Measurements from ENCODE around the gene TRPC4.
"Not testable (repeated sequence)": the region's sequence is repeated elsewhere in the genome, so short reads cannot be mapped to it uniquely, and the experiment has no call there.

The TRPC4 gene

DNA sequence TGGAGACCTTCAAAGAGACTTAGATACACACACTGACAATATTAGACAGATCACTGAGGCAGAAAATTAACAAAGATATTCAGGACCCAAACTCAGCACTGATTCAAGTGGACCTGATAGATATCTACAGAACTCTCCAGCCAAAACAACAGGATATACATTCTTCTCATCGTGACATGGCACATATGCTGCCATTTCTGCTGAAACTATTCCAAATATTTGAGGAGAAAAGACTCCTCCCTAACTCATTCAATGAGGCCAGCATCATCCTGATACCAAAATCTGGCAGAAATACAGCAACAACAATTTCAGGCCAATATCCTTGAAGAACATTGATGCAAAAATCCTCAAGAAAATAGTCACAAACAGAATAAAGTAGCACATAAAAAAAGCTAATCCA lies 53.3 kb downstream of the TRPC4 start:
- DNase-seq (ENCODE audit: low read depth in 2 of 2), result no peak

DNA sequence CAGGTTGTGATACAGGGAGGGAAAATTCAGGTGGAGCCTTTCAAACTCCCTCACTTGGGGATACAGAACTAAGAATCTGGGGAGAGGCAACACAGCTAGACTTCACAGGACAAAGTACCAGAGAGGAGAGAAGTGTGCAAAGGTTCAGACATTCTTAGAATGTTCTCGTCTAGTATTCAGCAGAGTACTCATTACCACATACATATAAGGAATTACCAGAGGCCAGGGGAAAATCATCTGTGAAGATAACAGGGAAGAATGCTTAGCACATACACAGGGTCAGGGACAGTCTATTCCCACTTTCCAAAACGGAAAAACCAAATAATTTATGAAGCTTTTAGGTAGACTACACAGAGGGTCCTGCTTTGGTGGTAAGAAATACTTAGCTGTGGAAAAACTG lies 58.1 kb downstream of the TRPC4 start:
- no peak for DNase-seq (ENCODE audit: low read depth in 2 of 2)

DNA sequence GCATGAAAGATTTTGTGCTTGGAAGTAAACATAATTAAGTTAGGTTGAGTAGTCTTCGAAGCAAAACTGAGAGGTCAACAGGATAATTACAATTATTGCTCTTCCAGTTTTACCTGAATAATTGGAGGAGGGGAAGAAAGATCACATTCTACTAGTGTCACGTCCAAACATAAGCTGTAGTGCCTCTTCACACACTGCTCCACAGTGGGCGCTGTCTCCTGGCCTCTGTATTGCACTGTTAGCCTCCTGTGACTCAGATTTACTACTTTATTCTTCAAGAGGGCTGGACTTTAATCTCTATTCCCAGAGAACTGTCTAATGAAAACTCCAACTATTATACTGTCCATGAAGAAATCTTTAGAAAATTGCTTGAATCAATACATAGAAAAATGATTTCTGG lies 62.9 kb downstream of the TRPC4 start:
- no peak for DNase-seq (ENCODE audit: low read depth in 2 of 2)

DNA sequence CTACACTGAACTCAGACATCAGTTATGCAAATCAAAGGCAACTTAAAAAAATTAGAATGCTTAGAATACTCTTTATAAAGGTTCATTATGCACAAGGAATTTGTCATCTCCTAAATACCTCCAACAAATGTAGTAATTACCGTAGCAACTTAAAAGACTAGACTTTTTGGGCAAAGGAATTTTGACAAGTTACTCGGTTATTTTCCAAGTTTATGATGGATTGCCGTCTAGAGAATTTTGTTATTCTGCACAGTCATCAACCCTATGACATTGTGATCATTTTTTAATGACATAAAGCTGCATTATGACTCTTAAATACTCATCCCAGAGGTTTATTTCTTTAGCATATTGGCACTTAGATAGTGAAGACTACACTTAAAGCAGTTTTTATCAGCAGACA lies 71.9 kb downstream of the TRPC4 start:
- no peak for DNase-seq (ENCODE audit: low read depth in 2 of 2)

DNA sequence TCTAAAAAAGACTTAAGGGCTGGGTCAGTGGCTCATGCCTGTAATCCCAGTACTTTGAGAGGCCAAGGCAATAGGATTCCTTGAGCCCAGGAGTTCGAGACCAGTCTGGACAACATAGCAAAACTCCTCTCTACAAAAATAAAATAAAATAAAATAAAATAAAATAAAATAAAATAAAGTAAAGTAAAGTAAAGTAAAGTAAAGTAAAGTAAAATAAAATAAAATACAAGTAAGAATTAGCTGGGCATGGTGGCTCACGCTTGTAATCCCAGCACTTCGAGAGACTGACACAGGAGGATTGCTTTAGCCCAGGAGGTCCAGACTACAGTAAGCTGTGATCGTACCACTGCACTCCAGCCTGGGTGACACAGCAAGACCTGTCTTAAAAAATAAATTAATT lies 72.8 kb downstream of the TRPC4 start:
- DNase-seq (ENCODE audit: low read depth in 2 of 2), result not testable (repeated sequence)

DNA sequence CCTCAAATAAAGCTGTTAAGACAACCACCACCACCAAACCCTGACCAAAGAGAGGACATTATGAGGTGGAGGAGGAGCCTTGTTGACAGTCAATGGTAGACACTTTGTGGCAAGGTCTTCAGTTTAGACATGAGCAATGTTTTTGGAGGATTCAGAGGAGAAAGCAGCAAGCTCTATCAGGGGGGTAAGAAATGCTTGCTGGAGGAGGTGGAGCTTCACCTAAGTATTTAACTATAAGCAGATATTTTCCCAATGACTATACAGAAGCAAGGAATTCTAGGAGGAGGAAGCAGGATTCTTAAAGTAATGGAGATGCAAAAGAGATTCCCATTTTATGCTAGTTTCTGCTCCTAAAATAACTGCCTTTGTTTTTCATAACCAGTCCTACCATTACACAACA lies 74.2 kb downstream of the TRPC4 start:
- no peak for DNase-seq (ENCODE audit: low read depth in 2 of 2)

DNA sequence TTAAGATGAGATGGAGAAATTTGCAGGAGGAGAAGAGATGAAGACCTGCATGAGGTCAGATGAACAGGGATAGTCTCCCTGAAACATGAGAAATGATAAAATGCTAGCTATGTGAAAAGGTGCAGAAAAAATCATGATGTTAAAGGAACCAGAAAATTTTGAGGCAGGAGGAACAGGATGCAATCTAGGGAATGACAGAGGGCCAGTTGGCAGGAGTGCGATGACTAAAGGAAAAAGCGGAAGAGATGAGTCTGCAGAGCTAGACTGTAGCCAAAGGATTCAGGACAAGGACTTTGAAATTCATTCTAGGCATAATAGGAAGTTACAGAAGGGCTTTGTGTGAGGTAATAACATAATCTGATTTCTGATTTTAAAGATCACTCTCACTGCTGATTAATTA lies 77.9 kb downstream of the TRPC4 start:
- DNase-seq (ENCODE audit: low read depth in 2 of 2), result no peak

DNA sequence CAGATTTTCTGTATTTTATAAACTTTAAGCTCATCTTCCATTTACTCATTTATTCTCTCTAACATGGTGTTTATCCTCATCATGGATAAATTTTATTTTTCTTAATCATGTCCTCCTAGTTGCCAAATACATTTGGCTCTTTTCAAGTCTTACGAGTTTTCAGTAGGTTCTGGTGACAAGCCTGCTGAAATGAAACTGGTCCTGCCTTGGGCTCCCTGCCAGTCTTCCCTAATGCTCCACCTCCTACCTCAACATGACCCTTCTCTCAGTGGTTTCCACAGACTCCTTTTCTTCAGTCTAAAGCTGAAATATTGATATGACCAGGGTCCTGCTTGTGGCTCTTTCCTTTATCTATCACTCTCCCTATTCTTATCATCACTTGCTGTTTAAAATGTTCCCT lies 81.2 kb downstream of the TRPC4 start:
- no peak for DNase-seq (ENCODE audit: low read depth in 2 of 2)

DNA sequence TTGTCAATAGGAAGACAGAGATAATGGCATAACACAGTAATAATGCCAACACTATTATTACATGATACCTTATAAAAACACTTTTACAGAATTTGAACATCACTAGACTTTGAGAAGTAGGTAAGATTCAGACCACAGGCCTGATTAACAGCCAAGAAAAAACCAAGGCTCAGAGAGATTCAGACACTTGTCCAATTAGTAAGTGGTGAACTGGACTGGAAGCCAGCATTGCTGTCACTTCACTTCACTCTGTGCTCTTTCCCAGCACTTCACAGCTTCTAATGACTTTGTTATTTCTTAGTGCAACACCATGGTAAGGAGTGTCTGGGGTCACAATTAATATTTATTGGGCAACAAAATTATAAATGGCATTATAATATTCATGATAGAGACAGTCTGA lies 91.9 kb downstream of the TRPC4 start:
- no peak for DNase-seq (ENCODE audit: low read depth in 2 of 2)

DNA sequence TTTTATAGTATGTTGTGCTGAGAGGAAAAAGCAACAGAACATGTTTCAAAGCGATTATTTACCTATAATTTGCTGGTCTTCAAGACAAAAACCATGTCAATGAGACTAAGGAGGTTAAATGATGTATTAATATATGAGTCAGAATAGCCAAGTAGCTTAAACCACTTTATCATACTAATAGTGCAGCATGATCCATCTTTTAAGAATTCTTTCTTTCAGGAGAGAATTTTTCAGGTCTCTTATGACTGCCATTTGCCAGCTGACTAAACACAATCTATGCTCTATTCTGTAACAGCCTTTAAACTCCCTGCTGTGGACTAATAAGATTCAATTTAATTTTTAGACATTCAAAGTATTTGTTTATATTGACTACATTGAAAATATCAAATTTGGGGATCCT lies 93.7 kb downstream of the TRPC4 start:
- no peak for DNase-seq (ENCODE audit: low read depth in 2 of 2)

DNA sequence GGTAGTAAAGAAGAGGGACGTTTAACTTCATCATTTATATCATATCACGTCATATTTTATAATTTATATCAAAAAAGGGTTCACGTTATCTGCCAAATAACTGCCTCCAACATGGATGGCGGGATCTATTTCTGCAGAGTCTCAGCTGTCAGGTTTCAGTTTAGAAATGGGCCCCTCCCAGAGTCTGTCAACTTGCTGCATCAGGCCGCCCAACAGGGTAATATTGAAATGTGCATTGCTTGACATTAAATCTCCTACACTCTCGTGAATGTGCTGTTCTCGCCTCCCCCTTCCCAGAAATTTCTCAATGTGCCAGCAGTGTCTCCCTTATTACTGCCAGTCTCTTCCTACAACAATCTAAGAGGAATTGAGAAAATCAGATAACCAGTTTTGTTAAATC lies 96.9 kb downstream of the TRPC4 start:
- DNase-seq (ENCODE audit: low read depth in 2 of 2), result no peak

DNA sequence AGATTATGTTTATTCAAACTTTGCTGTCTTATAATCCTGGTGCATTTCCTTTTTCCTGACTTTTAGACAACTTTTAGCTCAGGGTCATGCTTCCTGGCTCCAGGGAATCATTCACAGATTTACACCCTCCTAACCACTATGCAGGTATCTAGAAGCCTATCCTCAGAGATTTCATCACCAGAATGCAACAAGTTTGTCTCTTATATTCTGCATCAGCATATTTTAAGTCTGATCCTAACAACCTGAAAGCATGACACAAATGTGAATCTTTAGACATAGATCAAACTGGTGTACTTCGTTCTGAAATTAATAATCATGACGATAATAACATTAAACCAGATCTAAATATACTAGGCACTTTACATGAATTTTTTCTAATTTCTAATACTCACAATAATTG lies 100.0 kb downstream of the TRPC4 start:
- DNase-seq (ENCODE audit: low read depth in 2 of 2), result no peak

DNA sequence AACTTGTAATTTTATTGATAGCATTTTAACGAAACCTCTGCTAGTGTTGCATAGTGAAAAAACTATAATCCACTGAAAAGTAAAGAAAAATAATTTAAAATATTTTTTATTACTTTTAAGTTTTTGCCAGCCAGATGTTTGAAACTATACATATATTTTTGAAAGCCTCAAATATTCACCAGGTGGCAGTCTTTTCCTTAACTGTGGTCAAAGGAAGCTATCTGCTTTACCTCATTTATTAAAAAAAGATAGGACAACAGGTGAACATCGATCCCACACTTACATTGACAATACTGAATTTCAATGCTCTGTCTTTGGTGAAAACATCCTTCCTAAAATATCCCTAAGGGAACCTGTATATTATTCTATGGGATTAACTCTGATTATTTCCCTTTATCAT lies 100.5 kb downstream of the TRPC4 start:
- no peak for DNase-seq (ENCODE audit: low read depth in 2 of 2)

DNA sequence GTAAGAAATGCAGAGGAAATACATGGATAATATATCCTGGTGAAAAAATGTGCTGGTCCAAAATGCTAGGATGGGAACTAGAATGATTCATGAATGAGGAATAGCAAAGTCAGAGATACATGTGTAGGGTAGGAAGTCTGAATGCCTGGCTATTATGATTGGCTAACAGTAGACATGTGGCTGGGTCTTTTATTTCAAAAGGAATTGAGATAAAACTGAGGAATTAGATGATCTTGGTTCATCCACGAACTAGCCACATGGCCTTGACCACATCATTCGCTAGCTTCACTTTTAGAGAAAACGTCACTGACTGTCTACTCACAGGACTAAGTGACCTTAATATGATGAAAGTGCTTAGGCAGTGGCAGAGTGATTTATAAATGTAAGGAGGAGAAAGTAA lies 103.1 kb downstream of the TRPC4 start:
- no peak for DNase-seq (ENCODE audit: low read depth in 2 of 2)

DNA sequence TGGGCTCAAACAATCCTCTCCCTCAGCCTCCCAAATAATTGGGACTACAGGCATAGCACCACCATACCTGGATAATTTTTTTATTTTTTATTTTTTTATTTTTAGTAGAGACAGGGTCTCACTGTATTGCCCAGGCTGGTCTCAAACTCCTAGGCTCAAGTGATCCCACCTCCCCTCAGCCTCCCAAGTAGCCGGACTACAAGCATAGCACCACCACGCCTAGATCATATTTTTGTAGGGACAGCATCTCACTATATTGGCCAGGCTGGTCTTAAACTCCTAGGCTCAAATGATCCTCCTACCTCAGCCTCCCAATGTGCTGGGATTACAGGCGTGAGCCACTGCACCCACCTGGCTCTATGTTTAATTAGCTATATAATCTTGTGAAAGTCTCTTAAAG lies 114.2 kb downstream of the TRPC4 start:
- no peak for DNase-seq (ENCODE audit: low read depth in 2 of 2)

DNA sequence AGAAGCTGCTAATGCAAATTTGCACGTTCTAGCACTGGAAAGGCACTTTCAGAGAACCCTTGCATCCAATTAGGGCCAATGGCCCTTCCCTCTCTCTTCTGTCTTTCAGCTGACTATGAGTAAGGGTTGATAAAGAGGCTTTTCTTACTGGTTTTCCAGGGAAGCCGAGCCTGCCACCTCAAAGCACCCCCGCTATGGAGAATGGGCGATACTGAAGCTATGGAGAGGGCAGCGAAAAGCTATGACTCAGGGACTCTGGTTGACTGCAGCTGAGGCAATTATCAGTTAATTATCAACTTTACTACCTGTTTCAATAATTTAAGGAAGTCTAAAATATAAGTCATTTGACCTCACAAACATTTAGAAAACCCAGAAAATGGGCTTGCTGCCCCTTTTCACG lies 115.8 kb downstream of the TRPC4 start:
- DNase-seq (ENCODE audit: low read depth in 2 of 2), result no peak

DNA sequence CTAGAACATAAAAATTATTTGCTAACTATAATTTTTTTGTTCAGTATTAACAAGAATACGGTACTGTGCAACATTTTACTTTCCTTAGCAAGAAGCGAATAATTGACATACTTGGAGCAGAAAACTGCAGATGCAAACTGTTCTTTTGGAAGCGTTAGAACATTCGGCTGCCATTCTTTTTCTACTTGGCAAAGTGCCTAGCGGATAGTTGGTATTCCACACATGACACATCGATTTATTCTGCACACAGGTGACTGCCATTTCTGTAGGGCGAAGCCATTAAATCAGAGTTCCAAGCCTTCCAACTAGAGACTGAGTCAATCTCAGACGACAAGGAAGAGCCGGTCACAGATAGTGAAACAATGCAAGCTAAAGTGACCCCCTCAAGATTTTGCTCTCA lies 117.4 kb downstream of the TRPC4 start:
- no peak for DNase-seq (ENCODE audit: low read depth in 2 of 2)

DNA sequence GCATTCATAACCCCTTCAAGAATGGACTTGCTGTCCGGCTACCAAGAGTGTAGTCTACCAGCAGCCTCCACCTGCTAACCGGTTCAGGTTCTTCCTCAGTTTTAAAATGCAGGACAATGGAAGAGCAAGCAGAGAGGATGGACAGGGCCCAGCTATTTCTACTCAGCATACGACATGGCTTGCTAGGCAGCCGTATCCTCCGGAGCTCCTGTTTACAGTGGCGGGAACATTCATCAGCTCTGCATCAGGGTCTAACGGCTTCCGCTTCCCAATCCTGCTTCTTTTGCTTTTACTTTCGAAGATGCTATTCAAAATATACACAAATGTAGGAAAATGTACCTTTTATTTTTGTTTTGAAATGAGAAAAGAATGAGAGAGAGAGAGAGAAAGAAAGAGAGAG lies 118.5 kb downstream of the TRPC4 start:
- no peak for DNase-seq (ENCODE audit: low read depth in 2 of 2)

DNA sequence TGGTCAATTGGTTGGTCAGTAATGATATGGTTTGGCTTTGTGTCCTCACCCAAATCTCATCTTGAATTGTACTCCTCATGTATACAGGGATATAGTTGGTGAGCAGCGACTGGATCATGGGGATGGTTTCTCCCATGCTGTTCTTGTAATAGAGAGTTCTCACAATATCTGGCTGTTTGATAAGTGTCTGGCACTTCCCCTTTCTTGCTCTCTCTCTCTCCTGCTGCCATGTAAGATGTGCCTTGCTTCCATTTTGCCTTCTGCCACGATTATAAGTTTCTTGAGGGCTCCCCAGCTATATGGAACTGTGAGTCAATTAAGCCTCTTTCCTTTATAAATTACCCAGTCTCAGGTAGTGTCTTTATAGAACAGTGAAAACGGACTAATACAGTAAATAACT lies 120.7 kb downstream of the TRPC4 start:
- no peak for DNase-seq (ENCODE audit: low read depth in 2 of 2)

DNA sequence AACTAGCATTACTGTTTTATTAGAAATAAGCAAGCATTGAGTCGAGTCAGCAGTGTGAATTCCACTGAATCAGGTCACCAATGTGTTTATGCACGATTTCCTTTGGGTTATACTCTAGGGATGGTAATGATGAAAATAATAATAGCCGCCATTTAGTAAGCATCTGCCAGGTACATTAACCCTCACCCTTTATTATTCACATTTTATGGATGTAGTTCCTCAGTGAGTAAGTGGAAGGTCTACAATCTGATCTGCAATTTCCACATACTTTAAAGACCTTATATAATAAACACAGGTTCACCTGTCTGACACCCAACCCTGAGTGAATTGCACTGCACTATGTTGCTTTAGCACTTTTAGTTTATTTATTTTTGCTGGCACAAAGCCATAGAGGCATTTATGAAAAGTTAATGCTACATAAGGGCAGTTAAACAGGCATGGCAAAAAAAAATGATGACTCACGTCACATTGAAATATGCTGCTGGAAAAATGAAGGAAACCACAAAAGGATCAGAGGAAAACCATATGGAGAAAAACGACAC lies 122.4 kb downstream of the TRPC4 start:
- DNase-seq (ENCODE audit: low read depth in 2 of 2), result no peak

DNA sequence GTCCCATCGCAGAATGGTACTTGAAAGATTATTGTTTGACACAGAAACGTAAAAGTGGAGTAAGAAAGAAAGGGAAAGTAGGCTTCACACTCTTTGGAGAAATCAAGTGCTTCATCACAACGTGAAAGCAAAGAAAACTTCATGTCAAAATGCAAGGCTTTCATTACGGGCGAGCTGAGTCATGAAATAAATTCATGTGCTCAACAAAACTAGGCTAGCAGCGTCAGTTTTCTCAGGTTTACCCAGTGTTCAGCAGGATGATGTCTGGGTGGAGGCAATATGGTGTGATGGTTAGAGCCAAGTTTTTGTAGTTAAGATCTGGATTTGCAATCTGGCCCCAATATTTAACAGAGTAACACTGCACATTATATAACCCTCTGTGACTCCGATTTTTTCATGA lies 128.0 kb downstream of the TRPC4 start:
- DNase-seq (ENCODE audit: low read depth in 2 of 2), result no peak

DNA sequence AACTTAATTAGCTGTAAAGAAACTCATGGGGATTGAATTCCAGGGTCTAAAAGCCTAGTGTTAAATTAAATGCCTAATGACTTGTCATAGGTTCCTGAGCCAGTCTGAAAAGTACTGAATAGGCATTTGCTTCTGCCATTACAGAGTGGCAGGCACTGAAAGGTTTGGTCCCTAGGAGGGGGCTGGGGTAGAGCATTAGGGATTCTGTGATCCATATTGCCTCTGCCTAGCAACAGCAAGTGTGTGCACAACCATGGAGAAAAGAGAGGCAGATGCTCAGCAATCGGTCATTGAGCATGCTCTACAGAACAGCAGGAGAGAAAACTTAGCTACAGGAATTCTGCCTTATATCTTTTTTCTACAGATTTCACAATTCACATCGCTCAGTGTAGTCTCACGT lies 133.5 kb downstream of the TRPC4 start:
- DNase-seq (ENCODE audit: low read depth in 2 of 2), result no peak

DNA sequence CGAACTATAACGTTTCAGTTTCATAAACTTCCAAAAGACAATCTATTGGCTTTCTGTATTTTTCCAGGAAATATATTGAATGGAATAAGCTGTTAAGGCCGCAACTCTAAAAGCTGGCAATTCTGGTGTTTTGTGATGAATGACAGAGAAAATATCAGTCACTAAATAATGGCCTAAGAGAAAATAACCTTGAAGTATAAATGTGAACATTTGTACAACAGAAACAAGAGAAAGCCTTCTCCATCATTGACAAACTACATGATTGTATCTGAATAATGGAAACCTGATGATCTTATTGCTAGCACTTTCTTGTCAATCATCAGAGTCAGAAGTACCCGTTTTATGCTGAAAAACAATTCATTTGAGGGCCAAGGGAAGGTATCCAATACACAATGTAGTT lies 134.3 kb downstream of the TRPC4 start:
- no peak for DNase-seq (ENCODE audit: low read depth in 2 of 2)

DNA sequence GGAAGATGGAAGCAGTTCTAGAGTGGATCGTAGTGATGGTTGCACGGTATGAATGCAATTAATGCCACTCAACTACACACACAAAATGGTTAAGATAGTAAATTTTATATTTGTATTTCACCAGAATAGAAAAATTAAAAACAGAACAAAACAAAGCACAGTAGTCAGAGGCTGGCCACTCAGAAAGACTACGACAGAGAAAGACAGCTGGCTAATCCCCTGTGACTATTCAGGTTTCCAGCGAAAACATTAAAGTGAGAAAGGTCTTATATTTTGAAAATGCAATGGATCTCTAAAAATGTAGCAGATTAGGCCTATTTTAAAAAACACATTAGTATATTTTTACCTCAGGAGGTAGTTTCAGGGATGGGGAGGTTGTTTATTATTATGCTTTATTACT lies 139.7 kb downstream of the TRPC4 start:
- no peak for DNase-seq (ENCODE audit: low read depth in 2 of 2)

Measured in stimulated activated CD4-positive, alpha-beta T cell treated with anti-CD3 and anti-CD28 coated beads, Interleukin-1b, Interleukin-23, amount 100 ng/mL, for 1 hour (primary cell).